DOHH2 (cell line): ENCODE data around the gene MARCO.

Source experiments
- H3F3A ChIP-seq: fragments of 200-600 bp; sonication (generic), shearing (Covaris generic); 2 replicates; pipeline ENCODE4 v1.6.0; 2016; ENCODE audit warnings: antibody characterized with exemption, mild to moderate bottlenecking; ENCODE audit not compliant: control insufficient read depth, insufficient read depth
- H3K27ac ChIP-seq: fragments of 200-600 bp; sonication (generic); 2 replicates; pipeline ENCODE4 v1.5.1; 2014; ENCODE audit warnings: low read depth, mild to moderate bottlenecking, low read length, moderate library complexity
- H3K27me3 ChIP-seq: fragments of 200-600 bp; sonication (generic); 2 replicates; pipeline ENCODE4 v1.6.1; 2014; ENCODE audit warnings: mild to moderate bottlenecking, low read length, mixed read lengths; ENCODE audit not compliant: control insufficient read depth
- H3K36me3 ChIP-seq: fragments of 200-600 bp; sonication (generic); 2 replicates; pipeline ENCODE4 v1.6.1; 2014; ENCODE audit warnings: mild to moderate bottlenecking, low read length, moderate library complexity, mixed read lengths; ENCODE audit not compliant: control insufficient read depth
- H3K4me1 ChIP-seq: fragments of 200-600 bp; sonication (generic); 2 replicates; pipeline ENCODE4 v1.6.1; 2014; ENCODE audit warnings: mild to moderate bottlenecking, low read length, mixed read lengths; ENCODE audit not compliant: control insufficient read depth
- H3K4me2 ChIP-seq: fragments of 200-600 bp; sonication (generic); 2 replicates; pipeline ENCODE4 v1.6.0; 2014; ENCODE audit warnings: mild to moderate bottlenecking, low read length, moderate library complexity
- H3K4me3 ChIP-seq: fragments of 200-600 bp; sonication (generic); 2 replicates; pipeline ENCODE4 v1.5.1; 2014; ENCODE audit warnings: mild to moderate bottlenecking, low read length, mixed read lengths
- H3K79me2 ChIP-seq: fragments of 200-600 bp; sonication (generic); 2 replicates; pipeline ENCODE4 v1.6.1; 2014; ENCODE audit warnings: mild to moderate bottlenecking, low read length, mixed read lengths; ENCODE audit not compliant: control insufficient read depth
- H3K9me2 ChIP-seq: fragments of 200-600 bp; sonication (generic); replicated peaks from 2 replicates; pipeline ENCODE4 v1.6.1; 2014; ENCODE audit warnings: mild to moderate bottlenecking, low read length, mixed read lengths; ENCODE audit not compliant: control insufficient read depth
- H3K9me3 ChIP-seq: fragments of 200-600 bp; sonication (generic); 2 replicates; pipeline ENCODE4 v1.6.1; 2014; ENCODE audit warnings: antibody characterized with exemption, low read length, mixed read lengths; ENCODE audit not compliant: control insufficient read depth, insufficient read depth
- H4K20me1 ChIP-seq: fragments of 200-600 bp; sonication (generic); 2 replicates; pipeline ENCODE4 v1.6.0; 2014; ENCODE audit warnings: low read depth, mild to moderate bottlenecking, antibody characterized with exemption, low read length, moderate library complexity; ENCODE audit not compliant: control insufficient read depth, insufficient read depth
- CTCF ChIP-seq: fragments of 200-600 bp; sonication (generic); IDR thresholded peaks from one replicate; pipeline ENCODE4 v1.5.1; 2014; ENCODE audit warnings: antibody characterized with exemption, mild to moderate bottlenecking, low read depth, low read length; ENCODE audit not compliant: poor library complexity, severe bottlenecking
- EZH2phosphoT487 ChIP-seq: fragments of 200-600 bp; sonication (generic); IDR thresholded peaks from 2 replicates; pipeline ENCODE4 v1.6.1; 2017; ENCODE audit warnings: borderline replicate concordance, mild to moderate bottlenecking, antibody characterized with exemption, low read length, moderate library complexity, mixed read lengths

The MARCO gene

GRCh38 chr2:118906186-118906585, 35.8 kb upstream of the MARCO start:
- Histone ChIP-seq H3K4me3 (no peak overlapping the region), H3K79me2 (no peaks in the 10 kb centered on the region), H3K36me3 (no peaks in the 10 kb centered on the region), H4K20me1 (no peaks in the 10 kb centered on the region), H3K4me2 (no peak overlapping the region), H3F3A (no peaks in the 10 kb centered on the region), H3K4me1 (no peaks in the 10 kb centered on the region), H3K9me3 (no peaks in the 10 kb centered on the region), H3K9me2 (no peaks in the 10 kb centered on the region), H3K27ac (no peak overlapping the region), H3K27me3 (no peaks in the 10 kb centered on the region; the same call in 1 of the 2 replicates)
- TF ChIP-seq CTCF (no peak), EZH2phosphoT487 (no peak)

- no peak overlapping the region for H3K27ac ChIP-seq
- H3K9me3 ChIP-seq, result no peaks in the 10 kb centered on the region
- no peaks in the 10 kb centered on the region for H3F3A ChIP-seq
- no peaks in the 10 kb centered on the region for H3K36me3 ChIP-seq
- H3K4me1 ChIP-seq, result no peaks in the 10 kb centered on the region
- no peaks in the 10 kb centered on the region for H4K20me1 ChIP-seq
- no peaks in the 10 kb centered on the region for H3K9me2 ChIP-seq
- H3K79me2 ChIP-seq, result no peaks in the 10 kb centered on the region
- no peaks in the 10 kb centered on the region; the same call in 1 of the 2 replicates for H3K27me3 ChIP-seq
- no peak overlapping the region for H3K4me3 ChIP-seq
- no peak for TF ChIP-seq EZH2phosphoT487
- TF ChIP-seq CTCF, result no peak
- no peak overlapping the region for H3K4me2 ChIP-seq
These were observed 34.2 kb upstream of the MARCO start for GRCh38 chr2:118907759-118908158.

GRCh38 chr2:118909191-118909590, 32.8 kb upstream of the MARCO start:
- H3K36me3 ChIP-seq, result no peaks in the 10 kb centered on the region

More at GRCh38 chr2:118909191-118909590, 32.8 kb upstream of the MARCO start:
- H3K4me2 ChIP-seq, result no peak overlapping the region
- no peaks in the 10 kb centered on the region for H3K79me2 ChIP-seq
- H3K27me3 ChIP-seq, result no peaks in the 10 kb centered on the region; the same call in 1 of the 2 replicates
- no peaks in the 10 kb centered on the region for H3K4me1 ChIP-seq
- H3K9me2 ChIP-seq, result no peaks in the 10 kb centered on the region
- no peak overlapping the region for H3K4me3 ChIP-seq
- TF ChIP-seq EZH2phosphoT487 (no peak), CTCF (no peak)
- no peaks in the 10 kb centered on the region for H3F3A ChIP-seq
- no peaks in the 10 kb centered on the region for H4K20me1 ChIP-seq
- H3K27ac ChIP-seq, result no peak overlapping the region
- no peaks in the 10 kb centered on the region for H3K9me3 ChIP-seq
